GM12875 (cell line): ENCODE data around the gene LRRC4B.
"Not testable (repeated sequence)": the region's sequence is repeated elsewhere in the genome, so short reads cannot be mapped to it uniquely, and the experiment has no call there.

Experiments used
- H3K4me3 ChIP-seq: one replicate; pipeline ENCODE4 v1.5.1; 2011; ENCODE audit warnings: low read depth, low read length, control low read depth
- TF ChIP-seq, protein P1 (sequence below): IDR thresholded peaks from 2 replicates; pipeline ENCODE4 v1.5.1; 2011; ENCODE audit warnings: low read depth, mild to moderate bottlenecking, control low read depth, inconsistent platforms, low read length, moderate library complexity, borderline replicate concordance; ENCODE audit not compliant: insufficient read depth

LRRC4B gene

DNA sequence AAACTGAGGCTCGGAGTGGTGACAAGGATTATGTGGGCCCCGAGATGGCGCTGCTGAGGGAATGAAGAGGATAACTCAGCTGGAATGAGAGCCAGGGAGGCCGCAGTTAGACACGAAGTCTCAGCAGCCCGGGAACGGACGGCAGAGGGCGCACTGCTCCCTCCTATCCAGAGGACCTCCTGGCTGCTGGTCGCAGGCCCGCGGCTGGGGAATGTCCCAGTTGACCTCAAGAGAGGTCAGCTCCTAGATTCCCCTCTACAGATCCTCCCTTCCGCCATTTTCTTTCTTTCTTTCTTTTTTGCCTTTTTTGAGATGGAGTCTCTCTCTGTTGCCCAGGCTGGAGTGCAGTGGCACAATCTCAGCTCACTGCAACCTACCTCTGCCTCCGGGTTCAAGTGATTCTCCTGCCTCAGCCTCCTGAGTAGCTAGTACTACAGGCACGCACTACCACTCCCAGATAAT is 30.4 kb downstream of the LRRC4B start:
- TF ChIP-seq, protein P1, sequence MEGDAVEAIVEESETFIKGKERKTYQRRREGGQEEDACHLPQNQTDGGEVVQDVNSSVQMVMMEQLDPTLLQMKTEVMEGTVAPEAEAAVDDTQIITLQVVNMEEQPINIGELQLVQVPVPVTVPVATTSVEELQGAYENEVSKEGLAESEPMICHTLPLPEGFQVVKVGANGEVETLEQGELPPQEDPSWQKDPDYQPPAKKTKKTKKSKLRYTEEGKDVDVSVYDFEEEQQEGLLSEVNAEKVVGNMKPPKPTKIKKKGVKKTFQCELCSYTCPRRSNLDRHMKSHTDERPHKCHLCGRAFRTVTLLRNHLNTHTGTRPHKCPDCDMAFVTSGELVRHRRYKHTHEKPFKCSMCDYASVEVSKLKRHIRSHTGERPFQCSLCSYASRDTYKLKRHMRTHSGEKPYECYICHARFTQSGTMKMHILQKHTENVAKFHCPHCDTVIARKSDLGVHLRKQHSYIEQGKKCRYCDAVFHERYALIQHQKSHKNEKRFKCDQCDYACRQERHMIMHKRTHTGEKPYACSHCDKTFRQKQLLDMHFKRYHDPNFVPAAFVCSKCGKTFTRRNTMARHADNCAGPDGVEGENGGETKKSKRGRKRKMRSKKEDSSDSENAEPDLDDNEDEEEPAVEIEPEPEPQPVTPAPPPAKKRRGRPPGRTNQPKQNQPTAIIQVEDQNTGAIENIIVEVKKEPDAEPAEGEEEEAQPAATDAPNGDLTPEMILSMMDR: peak; percentile 90
- no peak overlapping the region for H3K4me3 ChIP-seq

DNA sequence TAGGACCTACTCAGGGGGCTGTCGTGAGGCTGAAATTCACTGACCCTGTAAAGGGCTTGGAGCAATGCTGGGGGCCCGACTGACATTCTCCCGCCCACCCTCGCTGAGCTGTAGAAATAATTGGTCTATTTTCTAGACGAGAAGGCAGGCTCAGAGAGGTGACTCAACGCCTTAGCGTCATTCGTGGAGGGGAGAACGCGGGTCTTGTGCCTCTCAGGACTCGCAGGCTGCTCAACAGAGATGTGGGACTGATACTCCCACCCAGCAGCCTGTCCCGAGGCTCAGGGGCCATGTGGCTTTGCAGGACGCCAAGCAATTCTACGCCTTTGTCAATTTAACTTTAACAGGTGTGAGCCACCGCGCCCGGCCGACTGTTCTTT is 30.9 kb downstream of the LRRC4B start:
- no peak overlapping the region for H3K4me3 ChIP-seq
- TF ChIP-seq, protein P1: no peak

DNA sequence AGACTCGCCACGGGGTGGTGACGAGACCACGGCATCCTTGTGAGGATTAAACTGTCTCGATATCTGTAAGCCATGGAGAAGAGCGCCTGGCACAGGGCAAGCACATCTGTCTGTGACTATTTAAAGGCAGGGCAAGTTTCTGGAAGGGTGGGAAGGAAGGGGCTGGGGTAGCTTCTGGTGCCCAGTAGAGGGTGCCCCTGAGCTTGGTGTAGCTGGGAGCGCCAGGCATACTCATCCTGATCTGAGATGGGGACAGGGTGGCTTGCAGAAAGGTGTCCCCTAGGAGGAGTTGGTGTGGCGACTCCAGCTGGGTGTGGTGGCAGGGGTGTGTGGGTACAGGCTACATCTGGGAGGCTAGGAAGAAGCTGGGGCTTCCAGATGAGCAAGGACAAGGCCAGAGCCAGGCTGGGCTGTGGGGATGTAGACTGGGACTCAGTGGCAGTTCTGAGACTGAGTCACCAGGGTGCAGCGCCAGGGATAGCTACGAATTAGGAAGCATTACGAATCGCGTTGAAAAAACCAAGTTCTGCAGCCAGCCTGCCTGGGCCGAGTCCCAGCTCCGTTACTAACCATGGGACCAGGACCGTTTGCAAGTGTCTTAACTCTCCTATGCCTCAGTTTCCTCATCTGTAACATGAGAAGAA is 31.5 kb downstream of the LRRC4B start:
- H3K4me3 ChIP-seq: no peak overlapping the region
- TF ChIP-seq, protein P1: peak; percentile 19; the same call in 1 of the 2 replicates

DNA sequence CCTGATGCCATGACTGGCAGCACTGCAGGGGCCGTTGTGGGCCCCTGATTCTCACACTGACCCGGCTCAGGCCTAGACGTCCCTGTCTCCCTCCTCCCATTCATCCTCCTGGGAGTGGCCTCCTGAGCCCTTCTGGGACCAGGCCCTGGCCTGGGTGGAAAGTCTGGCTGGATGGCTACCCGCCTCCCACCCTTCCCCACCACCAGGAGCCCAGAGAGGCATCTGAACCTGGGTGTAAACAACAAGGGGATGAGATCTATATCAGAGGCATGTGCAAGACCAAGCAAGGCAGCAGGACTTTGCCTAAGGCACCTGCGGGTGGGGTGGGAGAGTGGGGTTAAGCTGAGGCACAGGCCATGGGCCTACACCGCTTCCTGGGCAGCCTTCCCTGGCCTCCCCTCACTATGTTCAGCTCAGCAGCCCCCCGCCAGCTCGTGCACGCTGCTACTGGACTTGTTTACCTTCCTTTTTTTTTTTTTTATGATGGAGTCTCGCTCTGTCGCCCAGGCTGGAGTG is 32.5 kb downstream of the LRRC4B start:
- TF ChIP-seq, protein P1: no peak
- no peak overlapping the region for H3K4me3 ChIP-seq

DNA sequence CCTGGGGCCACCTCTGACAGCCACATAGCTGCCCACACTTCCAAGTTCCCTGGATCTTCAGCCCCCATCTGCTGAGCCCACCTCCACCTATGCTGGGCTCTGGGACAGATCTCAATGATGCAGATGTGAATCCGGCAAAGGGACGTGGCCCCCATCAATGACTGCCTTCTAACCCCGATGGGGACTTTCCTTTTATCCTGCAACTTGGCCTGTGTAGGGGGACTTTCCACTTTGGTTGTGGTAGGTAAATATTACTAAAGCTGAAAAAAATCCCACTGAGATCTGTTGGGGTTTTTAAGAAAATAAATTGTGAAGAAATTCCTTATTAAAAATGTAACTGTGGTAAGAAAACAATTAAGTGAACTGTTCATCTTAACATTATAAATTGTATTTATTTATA is 33.8 kb downstream of the LRRC4B start:
- TF ChIP-seq, protein P1: no peak
- H3K4me3 ChIP-seq: no peak overlapping the region

DNA sequence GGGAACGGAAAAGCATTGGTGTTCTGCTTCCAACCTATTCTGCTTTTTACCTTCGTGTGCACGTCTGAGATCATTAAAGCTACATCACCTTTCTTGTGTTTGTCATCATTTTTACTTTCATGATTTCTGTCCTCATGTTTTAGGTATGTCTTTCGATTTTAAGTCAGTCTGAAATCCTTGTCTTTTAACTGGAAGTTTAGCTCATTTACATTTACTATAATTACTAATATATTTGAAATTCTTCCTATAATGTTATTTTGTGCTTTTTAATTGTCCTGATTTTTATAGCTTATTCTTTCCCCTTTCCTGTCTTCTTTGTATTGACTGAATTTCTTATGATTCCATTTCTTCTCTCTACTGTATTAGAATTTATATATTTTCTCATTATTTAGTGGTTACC is 35.3 kb downstream of the LRRC4B start:
- TF ChIP-seq, protein P1: no peak

DNA sequence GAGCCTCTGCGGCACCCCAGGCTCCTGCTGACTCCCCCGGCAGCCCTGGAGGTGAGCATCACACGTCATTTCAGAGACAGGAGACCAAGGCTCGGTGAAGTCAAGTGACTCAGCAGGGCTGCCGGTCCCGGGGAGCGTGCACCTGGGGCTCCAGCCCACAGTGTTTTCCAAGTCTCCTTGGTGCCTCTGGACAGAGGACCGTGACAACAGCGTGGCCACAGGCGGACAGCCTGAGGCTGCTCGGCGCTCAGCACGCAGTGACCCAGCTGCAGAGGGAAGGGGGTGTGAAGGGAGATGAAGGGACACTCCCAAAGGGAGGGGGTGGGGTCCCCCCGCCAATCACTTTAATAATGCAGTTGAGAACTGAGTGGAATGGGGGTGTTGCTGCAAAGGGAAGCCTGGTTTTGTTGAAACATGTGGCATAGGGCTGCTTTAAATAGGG is 37.0 kb downstream of the LRRC4B start:
- TF ChIP-seq, protein P1: no peak
- H3K4me3 ChIP-seq: no peak overlapping the region

More for the DNA sequence above, 35.3 kb downstream of the LRRC4B start:
- H3K4me3 ChIP-seq: no peak overlapping the region

DNA sequence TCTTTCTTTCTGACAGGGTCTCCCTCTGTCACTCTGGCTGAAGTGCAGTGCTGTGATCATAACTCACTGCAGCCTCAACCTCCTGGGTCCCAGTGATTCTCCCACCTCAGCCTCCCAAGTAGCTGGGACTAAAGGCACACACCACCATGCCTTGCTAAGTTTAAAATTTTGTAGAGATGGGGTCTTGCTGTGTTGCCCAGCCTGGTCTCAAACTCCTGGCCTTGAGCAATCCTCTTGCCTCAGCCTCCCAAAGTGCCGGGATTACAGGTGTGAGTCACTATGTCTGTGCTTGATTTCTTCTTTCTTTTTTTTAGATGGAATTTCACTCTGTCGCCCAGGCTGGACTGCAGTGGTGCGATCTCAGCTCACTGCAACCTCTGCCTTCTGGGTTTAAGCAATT is 40.2 kb downstream of the LRRC4B start:
- H3K4me3 ChIP-seq: not testable (repeated sequence)
